Endothelial cell of umbilical vein (primary cell): ENCODE results near the gene SCN3B.

Experiments
- CTCF ChIP-seq, 2 donors: IDR thresholded peaks; 1 replicate in 1 of 2; 2 replicates in 1 of 2; pipeline ENCODE4 v1.5.1; 2011; ENCODE audit warnings: low read length in 2 of 2, mild to moderate bottlenecking in 2 of 2, moderate library complexity in 2 of 2, control low read depth in 1 of 2, inconsistent platforms in 1 of 2, low read depth in 1 of 2; ENCODE audit not compliant: insufficient read depth in 1 of 2; ENCODE audit errors: extremely low read depth in 1 of 2
- MYC ChIP-seq: IDR thresholded peaks from one replicate; pipeline ENCODE4 v1.6.1; 2011; ENCODE audit warnings: mild to moderate bottlenecking, low read depth, low read length
- POLR2A ChIP-seq: IDR thresholded peaks from 2 replicates; pipeline ENCODE4 v1.6.1; 2012; ENCODE audit warnings: low read depth, mild to moderate bottlenecking, control low read depth, low read length

GRCh38 chr11:123585206-123585605 lies 69.2 kb downstream of the SCN3B start:
- TF ChIP-seq CTCF (IDR thresholded peaks at IDR 0.05; ENCODE audit: extremely low read depth in 1 of 2, insufficient read depth in 1 of 2, low read depth in 1 of 2, low read length in 2 of 2) (no peak), POLR2A (no peak), MYC (no peak)
